HG02798 (cell line): ENCODE data around the gene ACKR3.

Source experiments
- ATAC-seq: cut with Tn5 transposase; IDR thresholded peaks from one replicate; pipeline ENCODE4 v1.9.1; 2021; ENCODE audit warnings: mild to moderate bottlenecking; ENCODE audit not compliant: unreplicated experiment, poor library complexity

Gene ACKR3

DNA sequence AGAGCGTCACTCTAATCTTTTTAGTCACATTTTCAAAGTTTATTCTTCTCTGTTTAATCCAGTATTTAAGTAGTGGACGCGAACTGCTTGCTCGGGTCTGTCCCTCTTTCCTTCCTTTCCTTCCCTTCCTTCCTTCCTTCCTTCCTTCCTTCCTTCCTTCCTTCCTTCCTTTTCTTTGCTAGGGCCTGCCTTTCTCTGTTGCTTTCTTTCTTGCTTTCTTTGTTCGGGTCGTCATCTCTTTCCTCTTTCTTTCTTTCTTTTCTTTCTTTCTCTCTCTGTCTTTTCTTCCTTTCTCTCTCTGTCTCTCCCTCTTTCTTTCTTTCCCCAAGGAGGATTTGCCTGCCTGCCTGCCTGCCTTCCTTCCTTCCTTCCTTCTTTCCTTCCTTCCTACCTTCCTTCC, 3.0 kb upstream of the ACKR3 start:
- ATAC-seq, result no peak

DNA sequence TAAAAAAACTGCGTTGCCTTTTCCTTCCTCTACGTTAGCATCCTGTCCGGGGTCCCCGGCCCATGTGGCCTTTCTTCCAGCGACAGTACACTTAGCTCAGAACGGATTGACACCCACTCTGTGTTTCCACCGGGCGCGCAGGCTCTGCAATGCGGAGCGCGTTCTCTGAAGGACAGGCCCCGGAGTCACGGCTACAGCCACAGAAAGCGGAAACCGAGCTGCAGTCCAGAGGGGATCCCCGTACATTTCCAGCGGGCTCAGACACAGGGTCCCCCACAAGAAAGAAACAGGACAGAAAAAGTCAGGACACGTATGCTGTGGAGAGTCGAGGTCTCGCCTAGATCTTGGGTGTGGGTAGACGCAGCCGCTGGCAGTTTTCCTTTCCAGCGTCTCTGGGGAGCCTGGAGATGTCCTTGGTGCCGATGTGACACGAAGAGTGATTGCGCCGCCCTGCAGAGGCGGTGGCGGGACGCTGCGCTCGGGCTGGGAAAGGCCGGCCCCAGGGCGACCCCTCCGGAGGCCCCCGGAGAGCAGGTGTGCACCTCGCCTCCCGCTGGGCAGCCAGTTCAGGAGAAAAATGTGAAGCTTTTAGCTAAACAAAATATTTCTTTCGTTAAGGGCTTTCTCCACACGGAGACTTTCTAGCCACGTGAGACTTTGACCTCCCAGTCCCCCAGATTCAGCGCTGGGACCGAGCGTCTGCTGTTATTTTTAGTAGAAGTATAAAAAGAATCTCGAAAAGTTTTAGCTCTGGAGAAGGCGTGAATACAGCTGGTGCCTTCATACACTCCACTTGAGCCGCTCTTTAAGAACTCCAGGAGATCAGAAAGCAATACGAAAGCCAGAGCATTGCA, 1.3 kb upstream of the ACKR3 start:
- ATAC-seq, result peak; percentile 36

DNA sequence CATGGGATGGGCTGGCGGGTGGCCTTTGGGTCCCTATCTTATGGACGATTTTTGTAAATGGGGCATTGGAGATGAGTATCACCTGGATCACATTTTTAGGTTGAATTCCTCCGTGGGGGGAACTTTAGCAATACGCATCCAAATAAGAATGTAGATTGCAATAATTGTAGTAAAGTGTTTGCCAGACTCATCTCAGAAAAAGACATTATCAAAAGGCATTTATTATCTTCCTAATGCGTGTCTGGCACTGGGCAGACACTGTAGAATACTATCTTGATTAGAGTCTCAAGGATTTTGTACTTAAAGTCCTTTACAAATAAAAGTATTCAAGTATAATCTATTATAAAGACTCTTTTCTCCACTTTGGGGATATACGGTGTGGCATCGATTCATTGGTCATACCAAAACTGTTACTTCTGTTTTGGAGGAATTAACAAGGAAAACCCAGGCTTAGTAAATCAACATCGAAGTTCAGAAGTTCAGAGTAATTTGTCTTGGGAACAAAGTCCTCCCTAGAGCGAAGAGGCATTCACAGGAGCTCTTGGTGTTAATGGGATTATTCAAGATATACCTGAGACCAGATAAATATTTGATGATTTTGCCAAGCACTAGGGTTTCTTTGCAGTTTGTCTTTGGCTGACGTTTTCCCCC, 578 bp upstream of the ACKR3 start:
- no peak for ATAC-seq

DNA sequence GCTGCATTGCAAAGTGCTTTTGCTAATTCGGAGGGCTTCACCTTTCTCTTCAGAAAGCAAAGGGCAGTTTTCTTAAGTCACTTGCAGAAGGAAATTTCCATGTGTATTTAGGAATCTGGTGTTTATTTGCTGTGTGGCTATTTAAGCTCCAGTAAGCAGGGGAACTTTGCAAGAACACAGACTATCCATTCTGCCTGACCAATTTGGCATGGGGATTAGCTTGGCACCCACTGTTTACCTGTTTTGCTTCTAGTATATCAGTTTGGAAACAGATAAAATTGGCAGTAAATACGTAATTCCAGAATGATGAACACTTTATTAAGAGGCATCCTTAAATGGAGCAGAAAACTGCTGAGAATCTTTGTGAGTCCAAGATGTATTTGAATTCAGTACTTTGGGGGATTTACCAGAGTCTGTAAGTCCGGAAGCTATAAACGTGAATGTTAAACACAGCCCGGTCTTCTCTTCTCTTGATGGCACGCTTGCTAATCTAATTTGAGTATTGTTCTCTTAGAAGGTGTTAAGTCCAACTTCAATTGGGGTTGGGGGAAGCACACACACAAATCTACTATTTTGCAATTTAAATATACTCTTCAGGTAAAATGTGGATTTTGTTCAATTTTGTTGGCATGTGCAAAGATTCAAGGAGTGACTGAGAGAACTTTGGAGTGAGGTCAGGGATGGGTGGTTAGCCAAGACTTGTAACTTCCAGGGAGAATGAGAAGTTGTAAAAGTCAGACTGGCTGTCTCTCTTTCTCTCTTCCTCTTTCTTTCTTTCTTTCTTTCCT, 650 bp downstream of the ACKR3 start:
- no peak for ATAC-seq

DNA sequence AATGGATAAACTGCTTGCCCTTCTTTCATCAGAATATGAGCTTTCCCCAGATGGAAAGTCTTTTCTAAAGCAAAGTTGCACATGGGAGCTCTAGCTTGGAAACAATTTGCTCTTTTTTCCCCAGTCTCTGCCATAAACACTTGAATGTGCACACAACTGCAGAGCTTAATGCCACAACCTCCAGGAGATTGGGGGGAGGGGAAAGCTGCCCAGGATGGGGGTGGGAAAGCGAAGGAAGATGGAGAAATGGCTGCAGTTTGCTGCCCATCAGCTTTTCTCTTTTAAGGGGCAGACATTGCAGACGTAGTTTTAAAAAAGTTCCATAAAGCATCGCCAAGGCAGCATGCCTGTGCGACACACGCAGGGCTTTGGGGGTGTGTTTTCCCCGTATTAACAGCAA, 1.5 kb downstream of the ACKR3 start:
- ATAC-seq, result no peak

DNA sequence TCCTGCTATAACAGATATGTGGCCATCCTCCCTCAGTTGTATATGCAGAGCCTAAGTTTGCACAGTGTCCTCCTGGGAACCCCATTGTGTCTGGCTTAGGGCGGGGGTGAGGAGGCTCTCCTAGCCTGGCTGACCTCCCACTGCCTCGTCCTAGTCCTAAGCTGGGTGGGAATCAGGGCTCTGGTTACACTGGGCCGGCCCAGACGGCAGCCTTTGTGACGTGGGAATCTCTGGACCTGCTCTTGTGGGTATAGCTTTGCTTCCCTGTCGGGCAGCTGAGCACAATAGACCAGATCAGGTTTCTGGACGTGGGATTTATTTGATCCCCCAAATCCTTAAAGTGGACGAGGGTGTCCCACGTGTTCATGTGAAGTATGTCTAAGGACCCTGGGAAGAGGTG, 2.9 kb downstream of the ACKR3 start:
- no peak for ATAC-seq

DNA sequence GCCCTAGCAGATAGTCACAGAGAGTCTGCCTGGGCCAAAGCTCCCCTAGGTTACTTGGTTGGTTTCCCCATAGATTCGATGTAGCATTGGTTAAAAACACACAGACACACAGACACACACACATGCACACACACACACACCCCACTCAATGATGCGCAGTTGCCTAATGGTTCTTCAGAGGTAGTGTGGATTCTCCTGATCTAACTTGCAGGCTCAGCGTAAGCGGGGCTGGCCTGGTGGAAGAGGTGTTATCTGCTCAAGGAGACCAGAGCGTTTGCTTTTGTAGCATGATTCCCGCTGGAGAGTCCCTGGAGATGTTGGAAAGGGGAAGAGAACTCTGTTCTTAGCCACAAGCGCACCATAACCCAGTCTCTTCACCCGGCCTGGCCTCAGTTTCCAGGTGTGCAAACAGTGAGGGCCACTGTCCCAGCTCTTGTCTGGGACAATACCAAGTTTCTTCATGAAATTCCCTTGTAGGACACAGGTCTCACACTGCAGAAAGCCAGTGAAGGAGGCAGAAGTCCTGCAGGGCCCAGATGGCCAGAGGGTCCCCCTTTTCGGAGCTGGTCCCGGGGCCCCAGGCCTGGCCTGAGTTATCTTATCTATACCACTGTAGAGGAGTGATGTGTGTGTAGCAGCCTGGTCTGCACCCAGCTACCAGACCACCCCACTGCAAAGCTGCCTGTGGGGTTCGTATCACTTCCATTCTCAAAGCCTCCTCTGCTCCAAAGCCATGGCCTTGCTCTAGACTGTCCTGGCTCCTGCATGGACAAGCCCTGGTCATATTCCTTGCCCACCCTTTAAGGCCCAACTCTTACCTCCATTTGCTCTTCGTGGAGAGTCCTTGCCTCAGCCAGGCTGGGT, 3.7 kb downstream of the ACKR3 start:
- no peak for ATAC-seq

DNA sequence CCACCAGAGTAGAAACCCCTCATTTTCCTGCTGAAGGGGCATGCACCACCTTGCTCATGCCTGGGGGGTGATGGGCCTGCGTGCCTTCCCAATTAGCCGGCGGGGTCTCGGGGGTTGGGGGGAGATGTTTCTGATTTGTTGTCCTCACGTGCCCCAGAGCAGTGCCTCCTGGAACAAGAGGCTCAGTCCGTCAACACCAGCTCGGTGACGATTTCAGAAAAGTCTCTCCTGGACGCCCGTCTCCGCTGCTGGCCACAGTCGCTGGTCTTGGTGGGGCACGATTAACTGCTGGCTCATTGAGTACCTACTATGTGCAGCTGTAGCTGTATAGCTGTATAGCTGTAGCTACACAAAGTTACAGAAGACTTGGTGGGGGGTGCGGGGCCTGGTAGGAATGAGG, 4.4 kb downstream of the ACKR3 start:
- no peak for ATAC-seq

DNA sequence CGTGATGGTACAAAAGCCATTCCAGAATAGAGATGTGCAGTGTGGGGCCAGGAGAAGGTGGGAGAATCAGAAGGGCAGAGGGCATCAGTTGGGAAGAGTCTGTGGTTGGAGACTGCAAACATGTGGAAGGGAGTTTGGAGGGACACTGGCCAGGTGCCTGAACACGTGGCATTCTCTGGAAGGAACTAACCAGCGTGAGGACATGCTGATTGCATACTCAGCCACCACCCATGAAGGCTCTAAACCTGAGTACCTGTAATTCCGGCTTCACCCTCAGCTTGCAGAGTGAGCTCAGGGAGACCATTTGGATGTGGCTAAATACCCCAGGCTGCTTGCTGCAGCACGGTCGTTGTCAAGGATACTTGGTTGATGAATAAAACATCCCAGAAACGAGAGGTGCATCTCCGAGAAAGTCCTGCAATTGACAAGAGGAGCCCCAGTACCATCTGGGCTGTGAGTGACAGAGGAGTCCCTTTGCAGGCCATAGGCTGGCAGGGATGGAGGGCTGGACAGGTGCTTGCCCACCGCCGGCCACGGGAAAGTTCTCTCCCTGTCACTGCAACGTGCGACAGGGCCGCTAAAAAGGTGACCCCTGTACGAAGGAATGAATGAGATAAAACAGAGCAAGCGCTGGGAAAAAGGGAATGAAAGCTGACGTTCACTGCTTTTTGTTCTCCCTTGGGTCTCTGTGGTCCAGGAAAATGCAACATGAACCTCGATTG, 5.0 kb downstream of the ACKR3 start:
- no peak for ATAC-seq

DNA sequence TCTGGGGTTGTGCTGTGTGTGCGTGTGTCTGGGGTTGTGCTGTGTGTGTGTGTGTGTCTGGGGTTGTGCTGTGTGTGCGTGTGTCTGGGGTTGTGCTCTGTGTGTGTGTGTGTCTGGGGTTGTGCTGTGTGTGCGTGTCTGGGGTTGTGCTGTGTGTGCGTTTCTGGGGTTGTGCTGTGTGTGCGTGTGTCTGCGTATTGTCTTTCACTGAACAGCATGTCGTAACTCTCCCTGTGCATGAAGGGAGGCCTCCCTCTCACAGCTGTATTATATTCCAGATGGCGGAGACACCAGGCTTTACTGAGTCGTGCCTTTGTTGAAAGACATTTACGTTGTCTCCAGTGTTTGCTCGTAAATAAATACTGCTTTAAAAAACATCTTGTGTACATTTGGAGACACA, 5.9 kb downstream of the ACKR3 start:
- no peak for ATAC-seq

DNA sequence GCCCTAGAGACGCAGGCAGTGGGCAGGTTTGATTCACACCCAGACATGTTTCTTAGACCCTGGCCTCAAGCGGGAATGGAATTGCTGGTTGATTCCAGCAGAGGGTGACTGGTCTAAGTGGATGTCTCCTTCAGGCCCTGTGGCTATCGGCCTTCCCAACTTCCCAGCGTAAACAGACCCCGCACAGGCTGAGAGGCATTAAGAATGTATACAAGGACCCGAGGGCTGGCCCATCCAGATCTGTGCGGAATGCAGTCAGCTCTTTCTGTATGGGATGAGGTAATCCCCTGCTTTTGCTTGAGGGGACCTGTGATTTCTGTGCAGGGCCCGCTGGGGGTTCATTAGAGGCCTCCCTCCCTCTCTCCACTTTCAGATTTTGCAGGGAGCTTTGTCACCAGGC, 6.5 kb downstream of the ACKR3 start:
- ATAC-seq, result no peak

DNA sequence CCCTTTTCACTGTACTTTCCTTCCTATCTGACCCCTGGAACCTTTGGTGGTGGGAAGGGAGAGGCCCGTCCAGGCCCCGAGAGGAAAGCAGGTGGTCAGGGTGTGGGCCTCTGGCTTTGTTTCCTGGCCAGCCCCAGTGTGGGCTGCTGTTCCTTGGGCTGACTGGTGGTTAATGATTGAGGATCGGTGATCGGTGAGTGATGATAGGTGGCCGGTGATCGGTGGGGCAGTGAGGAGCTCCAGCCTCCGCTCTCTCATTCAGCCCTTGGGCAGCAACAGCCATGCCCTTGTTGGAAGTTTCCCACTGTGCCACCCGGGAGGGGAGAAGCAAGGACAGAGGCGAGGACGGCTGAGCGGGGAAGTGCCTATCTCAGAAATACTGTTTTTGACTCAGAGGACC, 7.3 kb downstream of the ACKR3 start:
- ATAC-seq, result no peak

DNA sequence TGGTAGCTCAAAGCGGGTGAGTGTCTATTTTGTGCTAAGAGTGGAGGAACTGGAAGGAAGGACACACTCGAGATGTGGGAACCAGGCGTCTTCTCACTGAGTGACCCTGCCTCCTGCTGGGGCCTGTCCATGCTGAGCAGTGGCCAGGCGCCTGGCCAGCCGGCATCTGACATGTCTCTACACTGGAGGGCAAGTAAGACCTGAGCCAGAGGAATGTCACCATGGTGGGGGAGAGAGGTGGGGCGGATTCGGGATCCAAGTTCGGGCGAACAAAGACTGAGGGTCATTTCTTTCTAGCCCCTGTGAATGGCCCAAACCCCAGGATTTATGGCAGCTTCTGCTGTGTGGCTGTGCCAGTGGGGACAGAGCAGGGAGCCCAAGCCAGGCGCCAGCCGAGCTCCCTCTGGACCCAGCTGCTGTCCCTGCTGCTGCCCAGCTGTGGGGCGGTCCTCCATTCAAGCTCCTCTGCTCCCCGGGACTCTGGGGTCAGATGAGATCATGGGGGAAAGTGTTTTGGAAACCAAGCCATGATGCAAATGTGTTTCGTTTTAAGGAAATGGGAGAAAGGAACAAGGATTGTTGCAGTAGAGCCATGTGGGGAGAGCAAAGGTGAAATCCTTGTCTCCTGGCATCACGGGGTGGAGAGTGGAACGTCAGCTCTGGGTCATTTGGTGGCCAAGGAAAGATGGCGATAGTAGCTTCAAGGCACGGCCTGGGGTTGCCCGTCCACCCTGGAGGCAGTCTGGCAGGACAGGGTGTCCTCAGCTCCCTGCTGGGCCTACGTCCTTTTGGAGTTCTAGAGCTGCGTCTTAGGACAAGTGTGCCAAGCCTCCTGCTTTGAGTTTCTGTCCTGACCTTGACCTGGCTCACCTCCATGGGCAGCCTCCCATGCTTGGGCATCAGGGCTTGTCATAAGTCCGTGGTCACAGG, 8.1 kb downstream of the ACKR3 start:
- ATAC-seq, result no peak

DNA sequence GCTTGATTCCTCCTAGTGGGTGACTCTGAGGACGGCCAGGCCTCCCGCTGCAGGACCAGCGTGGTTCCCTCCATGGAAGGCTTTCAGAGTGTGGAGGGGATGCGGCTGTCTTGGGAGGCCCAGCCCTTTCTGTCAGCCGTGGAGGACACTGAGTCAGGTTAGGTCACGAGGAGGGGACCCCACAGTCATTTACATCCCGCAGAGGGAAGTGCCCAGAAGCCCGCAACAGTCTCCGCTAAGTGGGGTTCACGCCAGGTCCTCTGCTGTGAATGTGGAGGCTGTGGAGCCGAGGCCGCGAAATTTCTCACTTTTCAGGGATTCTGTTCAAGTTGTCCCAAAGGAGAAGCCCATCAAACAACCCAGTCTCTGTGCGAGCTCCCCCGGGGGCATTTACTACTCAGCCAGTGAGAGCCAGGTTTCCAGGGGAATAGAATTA, 8.8 kb downstream of the ACKR3 start:
- ATAC-seq, result no peak

DNA sequence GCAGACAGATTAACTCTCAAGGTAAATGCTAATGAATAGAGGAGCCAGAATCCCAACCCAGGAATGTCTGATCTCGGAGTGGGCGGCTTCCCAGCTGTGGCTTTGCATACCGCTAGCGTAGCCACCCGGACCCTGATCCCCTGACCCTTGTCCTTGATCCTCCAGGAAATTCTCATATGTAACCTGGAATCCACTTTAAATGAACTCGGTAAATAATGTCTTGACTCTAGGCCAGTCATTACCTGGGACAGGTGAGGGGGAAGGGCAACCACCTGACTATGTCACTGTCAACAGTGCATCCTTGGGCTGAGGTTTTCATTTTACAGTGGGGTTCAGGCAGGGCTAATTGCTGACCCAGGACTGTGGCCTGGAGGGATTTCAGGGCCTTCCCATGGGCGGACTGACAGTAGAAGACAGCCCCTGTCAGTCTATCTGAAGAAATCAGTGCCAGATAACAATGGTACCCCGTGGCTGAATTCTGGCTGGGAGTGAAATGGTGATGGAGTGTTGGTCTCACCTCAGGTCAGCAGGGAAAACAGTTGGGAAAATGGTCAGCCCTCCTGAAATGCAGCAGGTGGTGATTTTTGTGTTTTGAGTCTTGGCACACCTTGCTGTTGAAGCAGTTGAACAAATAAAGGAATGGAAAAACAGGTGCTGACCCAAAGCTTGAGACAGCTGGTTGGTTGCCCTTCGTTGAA, 9.6 kb downstream of the ACKR3 start:
- no peak for ATAC-seq

DNA sequence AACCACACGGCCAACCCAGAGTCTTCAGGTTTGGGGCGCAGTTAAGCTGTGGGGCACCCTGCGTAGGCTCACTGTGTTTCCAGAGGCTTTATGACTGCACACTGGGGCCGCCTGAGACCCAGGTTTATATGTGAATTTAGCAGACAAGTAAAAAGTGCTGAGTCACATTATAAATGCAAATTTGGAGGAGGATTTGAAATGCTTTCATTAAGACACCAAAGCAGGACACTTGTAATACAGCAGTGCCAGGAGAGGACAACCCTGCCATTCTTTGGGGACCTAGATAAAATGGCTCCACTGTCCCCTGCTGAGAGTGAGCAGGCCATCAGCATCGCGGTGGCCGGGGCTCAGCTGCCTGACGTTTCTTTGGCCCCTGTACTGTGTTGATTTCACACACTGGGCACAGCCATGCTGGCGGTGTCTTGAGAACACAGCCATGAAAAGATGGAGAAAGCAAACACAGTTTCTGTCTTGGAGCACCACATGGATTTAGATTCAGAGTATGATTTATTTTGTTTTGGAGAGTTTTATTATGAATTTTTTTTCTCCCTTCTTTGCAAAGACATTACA, 10.2 kb downstream of the ACKR3 start:
- no peak for ATAC-seq

DNA sequence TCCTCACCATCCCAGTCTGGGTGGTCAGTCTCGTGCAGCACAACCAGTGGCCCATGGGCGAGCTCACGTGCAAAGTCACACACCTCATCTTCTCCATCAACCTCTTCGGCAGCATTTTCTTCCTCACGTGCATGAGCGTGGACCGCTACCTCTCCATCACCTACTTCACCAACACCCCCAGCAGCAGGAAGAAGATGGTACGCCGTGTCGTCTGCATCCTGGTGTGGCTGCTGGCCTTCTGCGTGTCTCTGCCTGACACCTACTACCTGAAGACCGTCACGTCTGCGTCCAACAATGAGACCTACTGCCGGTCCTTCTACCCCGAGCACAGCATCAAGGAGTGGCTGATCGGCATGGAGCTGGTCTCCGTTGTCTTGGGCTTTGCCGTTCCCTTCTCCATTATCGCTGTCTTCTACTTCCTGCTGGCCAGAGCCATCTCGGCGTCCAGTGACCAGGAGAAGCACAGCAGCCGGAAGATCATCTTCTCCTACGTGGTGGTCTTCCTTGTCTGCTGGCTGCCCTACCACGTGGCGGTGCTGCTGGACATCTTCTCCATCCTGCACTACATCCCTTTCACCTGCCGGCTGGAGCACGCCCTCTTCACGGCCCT, 11.2 kb downstream of the ACKR3 start:
- ATAC-seq, result no peak
